ENCODE data around the gene SGPL1. TPM values are rescaled to one million over a fixed set of nuclear protein-coding genes. Genes with fewer than 3 reads are reported as not detected.
A peak's percentile ranks its signal among the peaks of the same experiment; 100 is the strongest.

SGPL1 gene
- total and polyA plus RNA-seq, 2 donors, result 20.5 to 27.4 TPM

DNA sequence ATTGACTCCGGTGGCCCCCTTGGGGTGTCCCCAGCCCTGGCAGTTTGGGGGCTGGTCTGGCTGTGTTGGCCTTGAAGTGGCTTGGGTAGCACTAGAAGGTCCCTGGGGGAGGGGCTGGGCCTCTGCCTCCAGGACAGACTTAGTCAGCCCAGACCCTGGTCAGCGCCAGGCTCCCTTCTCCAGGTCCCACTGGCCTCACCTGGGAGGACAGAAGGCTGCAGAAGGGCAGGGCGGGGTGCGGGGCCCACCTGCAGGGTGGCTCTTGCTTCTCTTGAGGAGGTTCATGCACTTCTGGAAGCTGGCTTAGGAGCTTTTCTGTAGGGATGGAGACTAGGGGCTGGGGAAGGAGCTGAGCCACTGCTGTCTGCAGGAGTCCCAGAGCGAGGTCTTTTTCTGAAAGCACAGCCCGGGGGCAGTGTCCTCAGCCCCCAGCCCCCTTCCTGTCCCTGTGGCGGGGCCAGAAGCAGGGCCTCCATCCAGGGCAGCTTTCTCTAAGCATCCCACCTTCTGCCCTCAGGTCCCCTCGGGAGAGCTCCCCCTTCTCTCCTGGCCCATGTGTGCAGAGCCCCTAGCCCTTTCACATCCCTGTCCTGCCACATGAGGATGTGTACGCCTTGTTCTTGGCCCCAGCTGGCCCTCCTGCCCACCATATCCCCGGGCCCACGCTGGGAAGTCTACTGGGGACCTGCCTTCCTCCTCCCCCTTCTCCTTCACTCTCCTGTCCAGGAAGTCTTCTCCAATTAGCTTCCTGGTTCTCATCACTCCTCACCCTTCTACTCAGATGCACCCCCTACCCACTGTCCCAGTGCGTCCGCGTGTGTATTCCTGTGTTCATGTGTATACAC is 41.6 kb upstream of the SGPL1 start:
- Histone ChIP-seq H3K4me1 (ENCODE audit: control insufficient read depth in 2 of 2, insufficient read depth in 2 of 2, low read length in 2 of 2) (peaks cover 0 to 5% of the 10 kb centered on the region in 2 donors), H3K27ac (ENCODE audit: low read depth in 1 of 2, low read length in 1 of 2) (no peak overlapping the region), H3K27me3 (ENCODE audit: control insufficient read depth in 2 of 2, insufficient read depth in 1 of 2, low read length in 1 of 2) (no peaks in the 10 kb centered on the region), H3K4me3 (ENCODE audit: low read length in 2 of 2) (no peak overlapping the region), H3K9me3 (ENCODE audit: control insufficient read depth in 2 of 2, insufficient read depth in 1 of 2, low read length in 1 of 2) (no peaks in the 10 kb centered on the region), H3K36me3 (ENCODE audit: control insufficient read depth in 2 of 2, insufficient read depth in 2 of 2, low read length in 1 of 2) (no peaks in the 10 kb centered on the region)
- DNase-seq (ENCODE audit: low read depth in 6 of 9, low spot score in 9 of 9), result no peak
- WGBS, result 96% methylated on average over 14 of the region's 14 CpGs

DNA sequence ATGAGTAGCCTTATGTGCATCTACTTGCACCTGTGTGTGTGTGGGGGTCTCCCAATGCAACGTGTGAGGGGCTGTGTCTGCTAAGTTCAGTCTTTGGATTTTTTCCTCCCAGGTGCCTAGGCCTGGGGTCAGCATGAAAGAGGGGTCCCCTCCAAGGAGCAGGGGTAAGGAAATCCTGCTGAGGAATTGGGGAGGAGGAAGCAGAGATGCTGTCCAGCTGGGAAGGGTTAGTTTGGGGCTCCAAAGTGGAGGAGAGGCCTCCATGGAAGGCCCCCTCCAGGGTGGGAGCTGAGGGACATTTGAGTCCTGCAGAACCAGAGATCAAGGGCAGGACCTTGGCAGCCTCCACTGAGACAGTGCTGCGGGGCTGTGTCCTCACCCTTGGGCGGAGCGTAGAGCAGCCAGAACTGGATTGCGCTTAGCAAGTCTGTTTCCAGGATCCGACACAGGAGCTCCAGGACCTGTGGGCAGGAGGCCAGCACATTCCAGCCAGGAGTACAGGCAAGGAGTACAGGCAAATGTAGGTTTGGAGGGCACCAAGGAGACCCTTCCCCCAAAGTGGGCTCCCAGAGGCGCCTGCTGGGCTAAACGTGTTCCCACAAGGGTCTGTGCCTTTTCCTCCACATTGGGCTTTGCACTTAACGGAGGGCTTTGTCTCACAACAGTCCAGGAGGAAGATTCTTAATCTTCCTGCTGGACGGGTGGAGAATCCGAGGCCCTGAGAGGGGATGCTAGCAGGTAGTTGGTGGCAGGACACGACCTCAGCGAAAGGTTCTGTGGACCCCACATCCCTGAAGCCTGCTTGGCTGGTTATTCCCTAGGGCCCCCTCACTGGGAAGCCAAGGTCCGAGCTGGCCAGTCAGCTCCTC is 40.7 kb upstream of the SGPL1 start:
- peak overlapping the region in 1 of 2 donors; percentile 2 for H3K27ac ChIP-seq (ENCODE audit: low read depth in 1 of 2, low read length in 1 of 2)
- no peaks in the 10 kb centered on the region for H3K9me3 ChIP-seq (ENCODE audit: control insufficient read depth in 2 of 2, insufficient read depth in 1 of 2, low read length in 1 of 2)
- H3K4me1 ChIP-seq (ENCODE audit: control insufficient read depth in 2 of 2, insufficient read depth in 2 of 2, low read length in 2 of 2), result peaks cover 0 to 5% of the 10 kb centered on the region in 2 donors
- H3K36me3 ChIP-seq (ENCODE audit: control insufficient read depth in 2 of 2, insufficient read depth in 2 of 2, low read length in 1 of 2), result no peaks in the 10 kb centered on the region
- H3K4me3 ChIP-seq (ENCODE audit: low read length in 2 of 2), result no peak overlapping the region
- no peaks in the 10 kb centered on the region for H3K27me3 ChIP-seq (ENCODE audit: control insufficient read depth in 2 of 2, insufficient read depth in 1 of 2, low read length in 1 of 2)
- no peak for DNase-seq (ENCODE audit: low read depth in 6 of 9, low spot score in 9 of 9)
- 87% methylated on average over 14 of the region's 14 CpGs for WGBS

DNA sequence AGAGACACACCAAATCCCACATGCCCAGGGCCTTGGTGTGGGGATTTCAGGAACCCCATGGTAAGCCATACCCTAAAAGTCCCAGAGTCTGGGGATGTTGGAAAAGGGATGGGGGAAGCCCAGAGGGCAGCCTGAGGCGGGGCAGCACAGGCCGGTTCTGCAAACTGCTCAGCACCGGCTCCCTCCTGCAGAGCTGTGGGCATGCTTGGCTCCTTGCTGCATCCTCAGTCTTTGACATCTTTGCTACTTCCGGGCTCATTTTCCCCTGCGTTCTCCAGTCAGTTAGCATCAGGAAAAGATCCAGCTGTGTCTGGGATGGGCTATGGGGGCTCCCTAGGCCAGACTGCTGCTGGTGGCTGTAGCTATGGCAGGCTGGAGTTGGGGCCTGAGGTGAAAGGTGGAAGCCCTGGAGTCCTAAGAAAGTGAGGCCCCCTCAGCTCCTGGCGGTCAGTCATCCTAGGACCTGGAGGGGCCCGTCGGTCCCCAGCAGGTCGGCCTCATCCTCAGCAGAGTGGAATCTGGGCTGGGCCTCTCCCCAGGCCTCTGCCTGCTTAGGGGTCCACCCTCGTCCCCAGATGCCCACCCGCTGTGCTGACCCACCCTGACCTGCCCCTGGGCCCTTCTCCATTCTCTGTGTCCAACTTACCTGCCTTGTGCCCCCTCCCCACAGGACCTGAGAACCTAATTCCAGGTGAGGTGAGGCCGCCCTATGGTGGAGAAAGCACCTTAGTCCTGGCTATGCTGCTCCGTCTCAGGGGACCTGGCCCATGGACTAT is 39.9 kb upstream of the SGPL1 start:
- Histone ChIP-seq H3K4me3 (ENCODE audit: low read length in 2 of 2) (no peak overlapping the region), H3K9me3 (ENCODE audit: control insufficient read depth in 2 of 2, insufficient read depth in 1 of 2, low read length in 1 of 2) (no peaks in the 10 kb centered on the region), H3K27ac (ENCODE audit: low read depth in 1 of 2, low read length in 1 of 2) (no peak overlapping the region), H3K36me3 (ENCODE audit: control insufficient read depth in 2 of 2, insufficient read depth in 2 of 2, low read length in 1 of 2) (no peaks in the 10 kb centered on the region), H3K4me1 (ENCODE audit: control insufficient read depth in 2 of 2, insufficient read depth in 2 of 2, low read length in 2 of 2) (peaks cover 0 to 5% of the 10 kb centered on the region in 2 donors), H3K27me3 (ENCODE audit: control insufficient read depth in 2 of 2, insufficient read depth in 1 of 2, low read length in 1 of 2) (no peaks in the 10 kb centered on the region)
- WGBS, result 97% methylated on average over 13 of the region's 13 CpGs
- DNase-seq (ENCODE audit: low read depth in 6 of 9, low spot score in 9 of 9), result no peak

DNA sequence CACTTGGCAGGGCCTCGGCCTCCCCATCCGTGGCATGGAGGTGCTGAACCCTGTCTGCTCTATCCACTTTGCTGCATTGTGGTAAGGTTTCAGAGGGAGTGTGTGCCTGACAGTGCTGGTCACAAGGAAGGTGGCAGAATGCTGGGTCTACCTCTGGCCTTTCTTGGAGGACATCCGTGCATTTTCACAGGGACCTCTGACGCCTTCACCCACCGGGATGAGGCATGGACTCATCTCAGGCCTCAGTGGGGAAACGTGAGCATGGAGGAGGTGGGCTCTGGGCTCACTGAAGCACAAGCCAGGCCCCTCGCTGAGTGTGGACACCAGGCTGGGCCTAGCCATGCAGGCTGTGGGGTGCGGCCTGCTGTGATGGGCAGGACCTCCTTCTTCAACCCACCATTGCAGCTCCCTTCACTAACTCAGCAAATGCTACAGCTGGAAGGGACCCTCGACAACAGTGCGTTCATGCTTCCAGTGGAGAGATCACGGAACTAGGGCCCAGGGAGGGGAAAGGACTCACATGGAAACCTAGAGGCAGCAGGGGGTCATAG is 39.2 kb upstream of the SGPL1 start:
- Histone ChIP-seq H3K36me3 (ENCODE audit: control insufficient read depth in 2 of 2, insufficient read depth in 2 of 2, low read length in 1 of 2) (no peaks in the 10 kb centered on the region), H3K27ac (ENCODE audit: low read depth in 1 of 2, low read length in 1 of 2) (no peak overlapping the region), H3K9me3 (ENCODE audit: control insufficient read depth in 2 of 2, insufficient read depth in 1 of 2, low read length in 1 of 2) (no peaks in the 10 kb centered on the region), H3K4me3 (ENCODE audit: low read length in 2 of 2) (no peak overlapping the region), H3K27me3 (ENCODE audit: control insufficient read depth in 2 of 2, insufficient read depth in 1 of 2, low read length in 1 of 2) (no peaks in the 10 kb centered on the region), H3K4me1 (ENCODE audit: control insufficient read depth in 2 of 2, insufficient read depth in 2 of 2, low read length in 2 of 2) (peaks cover 0 to 5% of the 10 kb centered on the region in 2 donors)
- no peak for DNase-seq (ENCODE audit: low read depth in 6 of 9, low spot score in 9 of 9)
- WGBS, result 92% methylated on average over 11 of the region's 11 CpGs

DNA sequence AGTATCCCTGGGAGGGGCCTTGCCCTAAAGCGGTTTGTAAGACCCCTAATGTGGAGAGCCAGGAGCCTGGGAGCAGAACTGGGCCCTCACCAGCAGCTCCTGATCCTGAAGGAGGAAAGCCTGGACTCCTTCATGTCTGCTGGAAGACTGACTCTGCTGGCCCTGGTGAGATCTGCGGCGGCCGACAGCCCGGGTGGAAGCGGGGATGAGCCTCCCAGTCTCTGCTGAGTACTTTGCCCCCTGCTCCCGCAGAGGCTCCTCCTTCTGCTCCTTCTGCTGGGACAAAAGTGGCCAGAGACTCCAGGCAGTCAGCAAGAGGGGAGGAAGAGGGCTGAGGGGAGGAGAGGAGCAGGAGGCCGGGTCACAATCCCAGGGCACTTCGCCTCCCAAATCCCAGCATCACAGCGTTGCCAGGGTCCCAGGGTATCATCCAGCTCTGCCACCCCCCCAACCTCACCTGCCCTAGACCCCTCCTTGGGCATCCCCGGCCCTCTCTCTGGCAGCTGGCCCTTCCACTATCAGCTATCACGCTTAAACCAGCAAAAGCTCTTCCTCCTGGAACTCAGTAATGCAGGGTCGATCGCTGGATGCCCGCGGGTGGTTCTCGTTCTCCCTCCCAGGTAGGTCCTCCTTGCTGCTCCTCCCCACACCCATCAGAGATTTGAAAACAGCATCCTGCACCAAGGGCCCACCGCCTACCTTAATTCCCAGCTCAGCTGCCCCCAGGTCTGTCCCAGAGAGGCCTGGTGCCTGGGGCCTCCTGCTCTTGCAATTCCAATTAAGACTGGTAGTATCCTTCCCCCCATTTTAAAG is 38.5 kb upstream of the SGPL1 start:
- Histone ChIP-seq H3K27me3 (ENCODE audit: control insufficient read depth in 2 of 2, insufficient read depth in 1 of 2, low read length in 1 of 2) (no peaks in the 10 kb centered on the region), H3K9me3 (ENCODE audit: control insufficient read depth in 2 of 2, insufficient read depth in 1 of 2, low read length in 1 of 2) (no peaks in the 10 kb centered on the region), H3K4me1 (ENCODE audit: control insufficient read depth in 2 of 2, insufficient read depth in 2 of 2, low read length in 2 of 2) (peaks cover 0 to 5% of the 10 kb centered on the region in 2 donors), H3K4me3 (ENCODE audit: low read length in 2 of 2) (no peak overlapping the region), H3K36me3 (ENCODE audit: control insufficient read depth in 2 of 2, insufficient read depth in 2 of 2, low read length in 1 of 2) (no peaks in the 10 kb centered on the region), H3K27ac (ENCODE audit: low read depth in 1 of 2, low read length in 1 of 2) (no peak overlapping the region)
- WGBS, result 96% methylated on average over 18 of the region's 18 CpGs
- DNase-seq (ENCODE audit: low read depth in 6 of 9, low spot score in 9 of 9), result no peak

DNA sequence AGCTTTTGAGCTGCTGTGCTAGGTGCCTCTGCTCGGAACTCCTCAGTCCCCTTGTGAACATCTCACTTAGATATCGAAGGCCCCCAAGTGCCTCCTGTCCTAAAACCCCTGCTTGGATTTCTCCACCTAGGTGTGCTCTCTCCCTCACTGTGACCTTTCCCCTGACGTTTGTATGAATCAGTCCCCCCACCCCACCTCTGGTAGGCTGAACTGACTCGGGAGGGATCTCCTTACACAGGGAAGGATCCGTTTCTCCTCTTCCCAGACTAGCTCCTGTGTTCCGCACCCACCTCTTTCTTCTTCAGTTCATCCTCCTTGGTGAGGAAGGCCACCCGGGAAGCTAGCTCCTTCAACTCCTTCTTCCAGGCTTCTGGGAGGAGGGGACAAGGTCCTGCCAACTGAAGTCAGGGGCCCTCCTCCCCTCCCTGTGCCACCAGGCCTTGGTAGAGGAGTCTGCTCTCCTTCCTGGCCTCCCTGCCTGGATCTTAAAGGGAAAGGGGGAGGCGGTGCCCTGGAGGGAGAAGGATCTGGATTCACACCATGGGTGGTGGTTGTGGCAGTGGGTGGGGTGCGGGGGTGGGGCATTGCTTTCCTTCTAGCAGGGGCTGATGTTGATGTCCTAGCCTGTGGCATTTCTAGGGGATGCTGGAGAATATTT is 37.4 kb upstream of the SGPL1 start:
- Histone ChIP-seq H3K4me1 (ENCODE audit: control insufficient read depth in 2 of 2, insufficient read depth in 2 of 2, low read length in 2 of 2) (peaks cover 0 to 13% of the 10 kb centered on the region in 2 donors), H3K36me3 (ENCODE audit: control insufficient read depth in 2 of 2, insufficient read depth in 2 of 2, low read length in 1 of 2) (no peaks in the 10 kb centered on the region), H3K9me3 (ENCODE audit: control insufficient read depth in 2 of 2, insufficient read depth in 1 of 2, low read length in 1 of 2) (no peaks in the 10 kb centered on the region), H3K27ac (ENCODE audit: low read depth in 1 of 2, low read length in 1 of 2) (no peak overlapping the region), H3K4me3 (ENCODE audit: low read length in 2 of 2) (peak overlapping the region in 1 of 2 donors; percentile 18), H3K27me3 (ENCODE audit: control insufficient read depth in 2 of 2, insufficient read depth in 1 of 2, low read length in 1 of 2) (no peaks in the 10 kb centered on the region)
- 93% methylated on average over 9 of the region's 9 CpGs for WGBS
- DNase-seq (ENCODE audit: low read depth in 6 of 9, low spot score in 9 of 9), result no peak

DNA sequence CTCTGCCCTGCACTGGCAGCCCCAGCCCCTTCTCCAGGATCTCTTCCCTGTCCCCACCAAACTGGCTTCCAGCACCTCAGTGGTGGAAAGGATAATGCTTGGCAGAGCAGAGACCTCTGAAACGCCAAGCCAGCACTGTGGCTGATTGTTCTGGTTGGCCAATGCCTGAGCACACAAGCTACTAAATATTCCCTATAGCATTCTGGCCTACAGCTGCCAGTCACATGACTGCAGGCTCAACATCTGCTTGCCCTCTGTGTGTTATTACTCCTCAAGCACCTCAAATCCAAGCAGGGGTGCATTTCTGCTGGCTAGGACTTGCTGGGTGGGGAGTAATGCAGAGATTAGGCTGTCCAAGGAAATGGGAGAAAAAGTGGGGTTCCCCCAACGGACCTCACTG is 36.7 kb upstream of the SGPL1 start:
- Histone ChIP-seq H3K4me1 (ENCODE audit: control insufficient read depth in 2 of 2, insufficient read depth in 2 of 2, low read length in 2 of 2) (peaks cover 0 to 13% of the 10 kb centered on the region in 2 donors), H3K36me3 (ENCODE audit: control insufficient read depth in 2 of 2, insufficient read depth in 2 of 2, low read length in 1 of 2) (no peaks in the 10 kb centered on the region), H3K4me3 (ENCODE audit: low read length in 2 of 2) (peak overlapping the region in 1 of 2 donors; percentile 36), H3K27ac (ENCODE audit: low read depth in 1 of 2, low read length in 1 of 2) (no peak overlapping the region), H3K27me3 (ENCODE audit: control insufficient read depth in 2 of 2, insufficient read depth in 1 of 2, low read length in 1 of 2) (no peaks in the 10 kb centered on the region), H3K9me3 (ENCODE audit: control insufficient read depth in 2 of 2, insufficient read depth in 1 of 2, low read length in 1 of 2) (no peaks in the 10 kb centered on the region)
- no peak for DNase-seq (ENCODE audit: low read depth in 6 of 9, low spot score in 9 of 9)
- WGBS, result 89% methylated on average over 2 of the region's 2 CpGs
